Epithelial cell of proximal tubule (primary cell): Measurements from ENCODE around the gene CCRL2. TPM values are rescaled to one million over a fixed set of nuclear protein-coding genes. Genes with fewer than 3 reads are reported as not detected.
"Not testable (repeated sequence)": the region's sequence is repeated elsewhere in the genome, so short reads cannot be mapped to it uniquely, and the experiment has no call there.

Experiments
- DNase-seq: peaks from one replicate; pipeline ENCODE4 v3.0.0-alpha.2; 2011; ENCODE audit warnings: low read depth
- H3K4me3 ChIP-seq: 2 replicates; pipeline ENCODE4 v1.5.1; 2011; ENCODE audit warnings: low read depth, mild to moderate bottlenecking, low read length
- total RNA-seq: library from RNA; depleted of rRNA; stranded (reverse); fragments of >200 nt; gene quantifications from 2 replicates; pipeline ENCODE4 v1.2.3, GENCODE V29; 2015
- TF ChIP-seq, protein P1 (sequence below): conservative IDR thresholded peaks from 2 replicates; pipeline ENCODE4 v1.5.1; 2012; ENCODE audit warnings: low read depth, mild to moderate bottlenecking, low read length

CCRL2 gene
- total RNA-seq, 1 donor from 2014 or later = not detected

- TF ChIP-seq, protein P1, sequence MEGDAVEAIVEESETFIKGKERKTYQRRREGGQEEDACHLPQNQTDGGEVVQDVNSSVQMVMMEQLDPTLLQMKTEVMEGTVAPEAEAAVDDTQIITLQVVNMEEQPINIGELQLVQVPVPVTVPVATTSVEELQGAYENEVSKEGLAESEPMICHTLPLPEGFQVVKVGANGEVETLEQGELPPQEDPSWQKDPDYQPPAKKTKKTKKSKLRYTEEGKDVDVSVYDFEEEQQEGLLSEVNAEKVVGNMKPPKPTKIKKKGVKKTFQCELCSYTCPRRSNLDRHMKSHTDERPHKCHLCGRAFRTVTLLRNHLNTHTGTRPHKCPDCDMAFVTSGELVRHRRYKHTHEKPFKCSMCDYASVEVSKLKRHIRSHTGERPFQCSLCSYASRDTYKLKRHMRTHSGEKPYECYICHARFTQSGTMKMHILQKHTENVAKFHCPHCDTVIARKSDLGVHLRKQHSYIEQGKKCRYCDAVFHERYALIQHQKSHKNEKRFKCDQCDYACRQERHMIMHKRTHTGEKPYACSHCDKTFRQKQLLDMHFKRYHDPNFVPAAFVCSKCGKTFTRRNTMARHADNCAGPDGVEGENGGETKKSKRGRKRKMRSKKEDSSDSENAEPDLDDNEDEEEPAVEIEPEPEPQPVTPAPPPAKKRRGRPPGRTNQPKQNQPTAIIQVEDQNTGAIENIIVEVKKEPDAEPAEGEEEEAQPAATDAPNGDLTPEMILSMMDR = no peak
- H3K4me3 ChIP-seq = no peak overlapping the region
- no peak for DNase-seq
Measured at GRCh38 chr3:46380471-46381221, 26.4 kb upstream of the CCRL2 start.

GRCh38 chr3:46381625-46382024 is 25.4 kb upstream of the CCRL2 start:
- TF ChIP-seq, protein P1 = no peak
- DNase-seq = no peak
- H3K4me3 ChIP-seq = no peak overlapping the region

DNA sequence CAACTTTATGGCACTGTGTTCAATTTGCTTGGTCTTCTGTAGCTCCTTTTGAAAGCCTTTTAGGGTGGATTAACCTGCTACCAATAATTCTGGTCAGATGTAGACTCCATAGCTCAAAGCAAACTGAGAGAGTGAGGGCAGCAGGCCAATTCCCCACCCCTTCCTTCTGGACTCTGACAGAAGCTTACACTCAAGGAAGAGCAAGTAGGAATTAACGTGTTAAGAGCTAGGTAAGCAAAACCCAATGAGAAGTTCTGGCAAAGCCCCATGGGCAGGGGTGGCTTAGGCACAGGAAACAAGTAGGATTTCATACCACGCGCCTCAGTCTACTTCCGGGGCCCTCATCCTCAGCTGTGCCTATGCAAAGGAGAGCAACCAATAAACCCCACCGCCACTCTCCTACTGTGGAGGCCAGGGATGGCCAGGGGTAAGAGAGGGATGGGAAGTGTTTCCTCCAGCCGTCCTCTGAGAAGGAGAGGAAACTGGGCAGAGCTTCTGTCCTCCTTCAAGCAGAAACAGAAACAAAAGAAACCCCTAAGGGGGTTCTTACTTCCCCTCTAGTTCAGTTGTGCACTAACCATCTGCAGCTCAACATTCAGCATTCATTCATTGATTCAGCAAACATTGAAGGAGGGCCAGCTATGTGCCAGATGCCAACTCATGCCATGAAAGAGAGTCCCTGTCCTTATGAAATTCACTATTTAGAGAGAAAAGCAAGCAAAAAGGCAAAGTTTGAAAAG is 23.7 kb upstream of the CCRL2 start:
- no peak for DNase-seq
- TF ChIP-seq, protein P1 = no peak
- no peak overlapping the region for H3K4me3 ChIP-seq

- H3K4me3 ChIP-seq = no peak overlapping the region
- DNase-seq = no peak
- TF ChIP-seq, protein P1 = no peak
Measured at GRCh38 chr3:46383951-46384330, 23.1 kb upstream of the CCRL2 start.

- TF ChIP-seq, protein P1 = no peak
- no peak overlapping the region for H3K4me3 ChIP-seq
- DNase-seq = no peak
Measured at GRCh38 chr3:46386205-46386604, 20.9 kb upstream of the CCRL2 start.

DNA sequence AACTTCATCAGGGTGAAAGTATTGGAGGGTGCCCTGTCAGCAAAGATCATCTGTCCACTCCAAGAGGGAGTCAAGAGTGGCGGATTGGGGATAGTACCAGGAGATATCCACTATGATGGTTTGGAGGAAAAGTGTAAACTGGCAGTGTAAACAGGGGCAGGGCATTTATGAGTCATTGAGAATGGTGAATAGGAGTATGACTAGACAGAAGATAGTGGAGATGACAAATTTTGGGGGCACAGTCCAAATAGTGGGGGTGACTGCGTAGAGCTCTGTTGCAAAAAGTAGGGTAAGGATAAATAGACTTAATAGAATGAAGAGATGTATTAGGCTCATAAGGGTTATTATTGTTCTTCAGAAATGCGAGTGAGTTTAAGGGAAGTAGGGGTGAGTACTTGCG is 18.2 kb upstream of the CCRL2 start:
- not testable (repeated sequence) for DNase-seq

DNA sequence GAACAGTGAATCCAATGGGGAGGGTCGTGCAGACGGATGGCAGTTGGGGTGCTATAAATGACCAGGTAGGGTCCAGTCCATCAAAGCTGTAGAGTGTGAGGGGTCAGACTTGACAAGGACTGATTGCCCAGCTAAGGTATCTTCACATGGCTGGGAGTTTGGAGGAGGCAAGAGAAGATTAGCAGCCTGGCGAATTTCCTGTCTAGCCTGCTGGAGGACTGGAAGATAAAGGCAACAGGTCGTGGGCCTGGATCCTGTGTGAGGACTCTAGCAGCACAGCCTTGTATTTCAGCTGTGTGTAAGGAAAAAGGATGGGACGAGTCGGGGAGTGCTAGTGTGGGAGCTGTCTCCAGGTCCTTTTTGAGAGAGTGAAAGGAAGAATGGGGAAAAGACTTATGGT is 17.8 kb upstream of the CCRL2 start:
- H3K4me3 ChIP-seq = no peak overlapping the region
- no peak for DNase-seq
- TF ChIP-seq, protein P1 = no peak

More for the DNA sequence above, 18.2 kb upstream of the CCRL2 start:
- H3K4me3 ChIP-seq = not testable (repeated sequence)

- DNase-seq, H3K4me3 ChIP-seq: not testable (repeated sequence)
Measured at GRCh38 chr3:46391526-46391925, 15.5 kb upstream of the CCRL2 start.
